IPS DF 6.9 (cell line): Measurements from ENCODE around the gene ATF7IP2.
"Not testable (repeated sequence)": the region's sequence is repeated elsewhere in the genome, so short reads cannot be mapped to it uniquely, and the experiment has no call there.

Source experiments
- DNase-seq: peaks from one replicate; pipeline ENCODE4 v3.0.0-alpha.2; 2013; ENCODE audit warnings: low read depth, low spot score
- H3K27ac ChIP-seq: one replicate; pipeline ENCODE4 v1.5.1; 2013; ENCODE audit warnings: low read length, control low read depth
- H3K27me3 ChIP-seq: 2 replicates; pipeline ENCODE4 v1.6.1; 2013; ENCODE audit warnings: mild to moderate bottlenecking, low read length; ENCODE audit not compliant: control insufficient read depth, insufficient read depth
- H3K36me3 ChIP-seq: 2 replicates; pipeline ENCODE4 v1.6.1; 2013; ENCODE audit warnings: low read length; ENCODE audit not compliant: control insufficient read depth, insufficient read depth
- H3K4me1 ChIP-seq: 2 replicates; pipeline ENCODE4 v1.6.1; 2013; ENCODE audit warnings: low read length; ENCODE audit not compliant: control insufficient read depth, insufficient read depth
- H3K4me3 ChIP-seq: 2 replicates; pipeline ENCODE4 v1.5.1; 2013; ENCODE audit warnings: mild to moderate bottlenecking, low read length
- H3K9me3 ChIP-seq: 2 replicates; pipeline ENCODE4 v1.6.1; 2013; ENCODE audit warnings: low read length, inconsistent platforms; ENCODE audit not compliant: control insufficient read depth, insufficient read depth
- WGBS: extraction: QIAGEN DNeasy Blood & Tissue Kit; methylation state at CpG from one replicate; pipeline ENCODE4 v1.1.7; 2013; ENCODE audit warnings: mixed read lengths, missing lambda C conversion rate; ENCODE audit not compliant: insufficient read length, insufficient coverage; 5-methylcytosine and 5-hydroxymethylcytosine counted together

Gene ATF7IP2

DNA sequence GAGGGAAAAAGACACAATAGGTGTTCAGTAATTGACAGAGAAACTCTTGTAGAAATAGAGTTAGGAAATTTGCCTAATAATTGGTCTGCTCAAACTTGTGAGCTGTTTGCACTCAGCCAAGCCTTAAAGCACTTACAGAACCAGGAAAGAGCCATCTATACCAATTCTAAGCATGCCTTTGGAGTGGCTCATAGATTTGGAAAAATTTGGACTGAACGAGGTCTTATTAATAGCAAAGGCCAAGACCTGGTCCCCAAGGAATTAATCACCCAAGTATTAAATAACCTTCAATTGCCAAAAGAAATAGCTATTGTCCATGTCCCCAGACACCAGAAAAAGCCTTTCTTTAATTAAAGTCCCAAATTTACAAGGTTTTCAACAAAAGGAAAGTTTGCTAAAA, 104.3 kb downstream of the ATF7IP2 start:
- no peak overlapping the region for H3K4me3 ChIP-seq
- no peaks in the 10 kb centered on the region for H3K36me3 ChIP-seq
- no peaks in the 10 kb centered on the region for H3K4me1 ChIP-seq
- WGBS = no CpG with 5 or more reads among the region's 1 CpG
- DNase-seq = no peak
- no peaks in the 10 kb centered on the region for H3K9me3 ChIP-seq
- no peak overlapping the region for H3K27ac ChIP-seq
- H3K27me3 ChIP-seq = no peaks in the 10 kb centered on the region

DNA sequence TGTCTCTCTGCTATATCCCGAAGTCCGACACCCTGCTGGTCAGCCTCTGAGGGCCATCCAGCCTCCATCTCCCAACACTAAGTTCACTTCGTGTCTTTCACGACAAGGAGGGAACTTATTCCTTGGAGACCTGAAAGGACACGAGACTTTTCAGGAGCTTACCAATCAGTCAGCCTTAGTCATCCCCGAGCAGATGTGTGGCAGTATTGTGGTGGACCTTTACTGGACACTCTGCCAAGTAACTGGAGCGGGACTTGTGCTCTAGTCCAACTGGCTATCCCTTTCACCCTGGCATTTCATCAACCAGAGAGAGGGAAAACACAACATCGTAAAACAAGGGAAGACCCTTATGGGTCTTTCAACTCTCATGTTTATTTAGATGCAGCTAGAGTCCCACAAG, 107.4 kb downstream of the ATF7IP2 start:
- Histone ChIP-seq H3K36me3 (no peaks in the 10 kb centered on the region), H3K27me3 (no peaks in the 10 kb centered on the region), H3K27ac (no peak overlapping the region), H3K9me3 (no peaks in the 10 kb centered on the region), H3K4me3 (no peak overlapping the region), H3K4me1 (no peaks in the 10 kb centered on the region)
- no CpG with 5 or more reads among the region's 8 CpGs for WGBS
- DNase-seq = no peak

- Histone ChIP-seq H3K27me3 (no peaks in the 10 kb centered on the region), H3K27ac (no peak overlapping the region), H3K4me3 (no peak overlapping the region), H3K9me3 (no peaks in the 10 kb centered on the region), H3K4me1 (no peaks in the 10 kb centered on the region), H3K36me3 (no peaks in the 10 kb centered on the region)
- DNase-seq = no peak
- no CpG with 5 or more reads among the region's 5 CpGs for WGBS
These were observed 108.6 kb downstream of the ATF7IP2 start for GRCh38 chr16:10494343-10495030.

DNA sequence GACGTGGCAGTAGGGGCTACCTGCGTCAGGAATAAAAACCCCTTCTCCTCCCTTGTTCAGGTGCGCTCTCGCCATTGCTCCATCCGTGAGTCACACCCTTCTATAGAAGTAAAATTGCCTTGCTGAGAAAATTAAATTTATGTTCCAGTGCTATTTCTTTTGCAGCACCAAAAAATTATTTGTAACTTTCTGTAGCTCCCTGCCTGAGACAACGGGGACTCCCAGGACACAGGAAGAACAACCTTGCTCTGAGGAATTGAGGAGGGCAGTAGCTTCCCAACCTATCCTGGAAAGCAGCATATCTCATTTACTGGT, 109.1 kb downstream of the ATF7IP2 start:
- Histone ChIP-seq H3K4me1 (no peaks in the 10 kb centered on the region), H3K27ac (no peak overlapping the region), H3K27me3 (no peaks in the 10 kb centered on the region), H3K4me3 (no peak overlapping the region), H3K9me3 (no peaks in the 10 kb centered on the region), H3K36me3 (no peaks in the 10 kb centered on the region)
- DNase-seq = no peak
- WGBS = no CpG with 5 or more reads among the region's 6 CpGs

DNA sequence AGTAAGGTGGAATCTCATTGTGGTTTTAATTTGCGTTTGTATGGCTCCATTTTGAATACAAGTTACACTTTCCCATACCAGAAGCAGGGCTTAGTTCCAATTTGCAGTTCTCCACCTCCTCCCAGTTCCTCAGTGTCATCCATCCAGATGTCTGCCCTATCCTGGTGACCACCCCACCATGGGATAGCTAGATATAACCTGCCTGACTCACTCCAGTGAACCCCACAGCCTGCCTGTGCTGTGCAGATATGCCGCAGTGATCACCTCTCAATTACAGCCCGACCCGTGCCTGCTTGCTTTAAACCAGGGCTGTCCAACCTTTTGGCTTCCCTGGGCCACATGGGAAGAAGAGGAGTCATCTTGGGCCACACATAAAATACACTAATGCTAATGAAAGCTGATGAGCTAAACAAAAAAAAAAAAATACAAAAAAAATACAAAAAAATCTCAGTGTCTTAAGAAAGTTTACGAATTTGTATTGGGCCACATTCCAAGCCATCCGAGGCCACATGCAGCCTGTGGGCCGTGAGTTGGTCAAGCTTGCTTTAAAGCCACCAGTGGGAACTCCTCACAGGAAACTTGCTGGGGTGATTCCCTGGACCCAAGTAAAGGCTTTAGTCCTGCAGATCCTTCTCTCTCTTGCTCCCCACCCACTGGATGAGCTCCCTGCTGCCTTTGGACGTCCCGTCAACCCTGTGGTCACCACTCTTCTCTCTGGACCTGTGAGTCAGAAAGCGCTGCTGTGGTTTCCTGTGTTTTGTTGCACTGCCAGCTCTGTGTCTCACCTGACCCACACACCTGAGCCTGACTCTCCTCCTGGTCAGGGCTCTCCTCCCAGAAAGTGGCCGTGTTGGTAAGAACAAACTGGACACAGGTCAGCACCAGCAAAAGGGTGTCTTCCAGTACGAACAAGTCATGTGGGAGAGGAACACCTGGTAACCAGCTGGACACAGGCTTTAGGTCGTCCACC, 111.6 kb downstream of the ATF7IP2 start:
- H3K4me1 ChIP-seq = no peaks in the 10 kb centered on the region
- H3K9me3 ChIP-seq = no peaks in the 10 kb centered on the region
- no peaks in the 10 kb centered on the region for H3K27me3 ChIP-seq
- WGBS = no CpG with 5 or more reads among the region's 13 CpGs
- H3K4me3 ChIP-seq = no peak overlapping the region
- H3K27ac ChIP-seq = no peak overlapping the region
- no peaks in the 10 kb centered on the region for H3K36me3 ChIP-seq
- DNase-seq = no peak

DNA sequence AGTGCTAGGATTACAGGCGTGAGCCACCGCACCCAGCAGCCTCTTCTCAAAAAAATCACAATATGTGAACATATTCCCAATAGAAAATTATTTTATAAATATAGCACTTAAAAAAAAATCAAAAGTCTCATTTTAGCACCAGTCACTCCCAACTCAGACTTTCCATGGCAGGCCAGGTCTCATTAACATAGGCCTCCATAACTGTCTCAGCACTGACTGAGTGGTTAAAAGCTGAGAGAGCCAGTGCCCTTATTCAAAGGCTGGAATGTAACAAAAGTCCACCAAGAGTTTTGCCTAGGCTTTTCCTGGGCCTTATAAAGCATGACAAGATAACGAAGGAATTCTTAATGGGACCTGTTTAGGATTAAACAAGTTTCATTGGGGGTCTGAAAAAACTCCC, 114.7 kb downstream of the ATF7IP2 start:
- DNase-seq = no peak
- H3K27me3 ChIP-seq = no peaks in the 10 kb centered on the region
- no peaks in the 10 kb centered on the region for H3K36me3 ChIP-seq
- no peaks in the 10 kb centered on the region for H3K9me3 ChIP-seq
- H3K27ac ChIP-seq = no peak overlapping the region
- WGBS = no CpG with 5 or more reads among the region's 3 CpGs
- no peak overlapping the region for H3K4me3 ChIP-seq
- 0 out of 2 replicates have a peak, but pooled peaks cover 2% of the 10 kb centered on the region for H3K4me1 ChIP-seq

DNA sequence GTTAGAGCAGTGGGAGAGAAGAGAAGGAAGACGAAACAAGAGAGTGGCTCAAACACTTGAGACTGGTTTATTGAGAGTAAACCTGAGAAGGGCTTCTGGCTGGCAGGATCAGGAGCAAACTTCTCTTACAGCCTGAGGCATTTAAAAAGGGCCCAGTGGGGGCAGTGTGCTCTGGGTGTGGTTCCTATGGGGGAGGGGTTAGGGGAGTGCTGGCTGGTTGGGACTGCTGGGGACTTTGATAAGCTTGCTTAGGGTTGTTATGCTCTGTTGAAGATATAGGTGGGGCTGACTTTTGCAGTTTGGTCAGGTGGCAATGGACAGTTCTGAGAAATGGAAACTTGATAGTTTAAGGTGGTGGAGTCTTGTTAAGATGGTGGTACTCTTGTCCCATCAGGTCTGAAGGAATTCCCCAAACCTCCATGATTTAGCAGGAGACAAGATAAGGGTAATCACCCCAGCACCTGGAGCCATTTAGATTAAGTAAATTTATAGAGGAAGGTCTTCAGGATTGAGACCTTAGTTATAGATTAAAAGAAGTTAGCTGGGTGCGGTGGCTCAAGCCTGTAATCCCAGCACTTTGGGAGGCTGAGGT, 115.3 kb downstream of the ATF7IP2 start:
- Histone ChIP-seq H3K4me1 (0 out of 2 replicates have a peak, but pooled peaks cover 2% of the 10 kb centered on the region), H3K27me3 (no peaks in the 10 kb centered on the region), H3K4me3 (no peak overlapping the region), H3K9me3 (no peaks in the 10 kb centered on the region), H3K27ac (no peak overlapping the region), H3K36me3 (no peaks in the 10 kb centered on the region)
- DNase-seq = no peak
- WGBS = no CpG with 5 or more reads among the region's 2 CpGs

- Histone ChIP-seq H3K27me3 (no peaks in the 10 kb centered on the region), H3K4me3 (no peak overlapping the region), H3K27ac (no peak overlapping the region), H3K9me3 (no peaks in the 10 kb centered on the region), H3K36me3 (no peaks in the 10 kb centered on the region), H3K4me1 (0 out of 2 replicates have a peak, but pooled peaks cover 2% of the 10 kb centered on the region)
- no peak for DNase-seq
- no CpG with 5 or more reads among the region's 6 CpGs for WGBS
These were observed 116.9 kb downstream of the ATF7IP2 start for GRCh38 chr16:10502776-10503175.

GRCh38 chr16:10504404-10504885, 118.6 kb downstream of the ATF7IP2 start:
- WGBS = no CpG with 5 or more reads among the region's 2 CpGs
- Histone ChIP-seq H3K9me3 (no peaks in the 10 kb centered on the region), H3K36me3 (no peaks in the 10 kb centered on the region), H3K4me1 (0 out of 2 replicates have a peak, but pooled peaks cover 2% of the 10 kb centered on the region), H3K27ac (no peak overlapping the region), H3K4me3 (no peak overlapping the region), H3K27me3 (no peaks in the 10 kb centered on the region)
- DNase-seq = no peak

- not testable (repeated sequence) for H3K27ac ChIP-seq, H3K4me1 ChIP-seq, H3K36me3 ChIP-seq, H3K4me3 ChIP-seq, DNase-seq, H3K27me3 ChIP-seq, H3K9me3 ChIP-seq
- no CpG with 5 or more reads among the region's 3 CpGs for WGBS
These were observed 119.4 kb downstream of the ATF7IP2 start for GRCh38 chr16:10505286-10505685.
